Upper lobe of left lung (tissue), 6 donors: ENCODE data around the gene DPH7. TPM values are rescaled to one million over a fixed set of nuclear protein-coding genes. Genes with fewer than 3 reads are reported as not detected.
"Not testable (repeated sequence)": the region's sequence is repeated elsewhere in the genome, so short reads cannot be mapped to it uniquely, and the experiment has no call there.

Source experiments
- ATAC-seq, 2 donors: fragments of 200-7000 bp; cut with Tn5 transposase; one replicate each; pipeline ENCODE4 v1.9.1; 2022; ENCODE audit warnings: mild to moderate bottlenecking in 2 of 2, moderate library complexity in 2 of 2; ENCODE audit not compliant: low FRiP score in 2 of 2
- DNase-seq, 2 donors: peaks; one replicate each; pipeline ENCODE4 v3.0.0-alpha.2; 2019 to 2020
- H3K27ac ChIP-seq, 4 donors: fragments of 200-600 bp; sonication (generic); one replicate each; pipeline ENCODE4 v1.5.1; 2016 to 2019
- H3K27me3 ChIP-seq, 4 donors: fragments of 200-600 bp; sonication (generic); one replicate each; pipeline ENCODE4 v1.5.1; 2017 to 2019
- H3K36me3 ChIP-seq, 4 donors: fragments of 200-600 bp; sonication (generic); one replicate each; pipeline ENCODE4 v1.5.1; 2016 to 2019
- H3K4me1 ChIP-seq, 4 donors: fragments of 200-600 bp; sonication (generic); one replicate each; pipeline ENCODE4 v1.5.1; 2018 to 2019
- H3K4me3 ChIP-seq, 4 donors: fragments of 200-600 bp; sonication (generic); one replicate each; pipeline ENCODE4 v1.5.1; 2017 to 2019; ENCODE audit warnings: mild to moderate bottlenecking in 2 of 4, moderate library complexity in 1 of 4
- H3K9me3 ChIP-seq, 4 donors: fragments of 200-600 bp; sonication (generic); one replicate each; pipeline ENCODE4 v1.5.1; 2018 to 2019
- CTCF ChIP-seq, 6 experiments: fragments of 450-650 bp in 4 of 6; fragments of 200-600 bp in 2 of 6; sonication (generic) in 2 of 6; IDR thresholded peaks; one replicate each; pipeline ENCODE4 v1.5.1; 2016 to 2019; ENCODE audit warnings: antibody characterized with exemption in 6 of 6
- EP300 ChIP-seq, 4 donors: sonication (generic); formaldehyde crosslinking; IDR thresholded peaks; one replicate each; pipeline ENCODE4 v1.5.1; 2017; ENCODE audit warnings: antibody characterized with exemption in 4 of 4, control low read depth in 2 of 4
- POLR2A ChIP-seq, 4 donors: fragments of 450-650 bp; IDR thresholded peaks; one replicate each; pipeline ENCODE4 v1.5.1; 2016 to 2017; ENCODE audit warnings: antibody characterized with exemption in 4 of 4, mild to moderate bottlenecking in 2 of 4
- POLR2AphosphoS5 ChIP-seq, 2 donors: sonication (generic); formaldehyde crosslinking; IDR thresholded peaks; one replicate each; pipeline ENCODE4 v1.5.1; 2017; ENCODE audit warnings: antibody characterized with exemption in 2 of 2
- WGBS, 2 donors: methylation state at CpG; one replicate each; pipeline ENCODE4 v1.1.5; 2017 to 2018; 5-methylcytosine and 5-hydroxymethylcytosine counted together
- total RNA-seq, 6 donors: library from RNA; depleted of rRNA in 4 of 6; stranded (reverse); fragments of >200 nt in 4 of 6; gene quantifications; one replicate each; pipeline versions ENCODE4 v1.1.0 to v1.2.1, GENCODE V29; 2016 to 2021
- donor health status: DM: no; HTN: no; CAD: no; lungs with moderate emphysema.
- donor health status: DM: no; HTN: yes; CAD: no; lungs with severe emphysema.

DPH7 gene
- total RNA-seq, 6 donors from 2014 or later, result 25.5 to 115 (median 42.4) TPM

GRCh38 chr9:137515338-137515724 lies 63.4 kb downstream of the DPH7 start:
- no peaks in the 10 kb centered on the region for H3K27me3 ChIP-seq
- no peak overlapping the region for H3K27ac ChIP-seq
- WGBS, 2 donors, result 91 to 100% methylated on average over 1 to 21 of the region's 23 CpGs
- no peak overlapping the region for H3K4me3 ChIP-seq
- no peak for ATAC-seq
- no peak for DNase-seq
- H3K4me1 ChIP-seq, result no peaks in the 10 kb centered on the region
- no peaks in the 10 kb centered on the region for H3K36me3 ChIP-seq
- no peaks in the 10 kb centered on the region for H3K9me3 ChIP-seq
- TF ChIP-seq EP300 (IDR thresholded peaks at IDR 0.05), result no peak
- no peak for TF ChIP-seq CTCF (IDR thresholded peaks at IDR 0.05)
- TF ChIP-seq POLR2AphosphoS5 (IDR thresholded peaks at IDR 0.05), result no peak
- TF ChIP-seq POLR2A (IDR thresholded peaks at IDR 0.05), result no peak

GRCh38 chr9:137514691-137515337 lies 63.9 kb downstream of the DPH7 start:
- 92 to 94% methylated on average over 9 to 24 of the region's 30 CpGs for WGBS, 2 donors
- H3K27ac ChIP-seq, result no peak overlapping the region

GRCh38 chr9:137513801-137514570 lies 64.7 kb downstream of the DPH7 start:
- not testable (repeated sequence) for H3K4me3 ChIP-seq
- WGBS, 2 donors, result 81 to 87% methylated on average over 9 to 30 of the region's 42 CpGs

More at GRCh38 chr9:137514691-137515337, 63.9 kb downstream of the DPH7 start:
- Histone ChIP-seq H3K36me3 (no peaks in the 10 kb centered on the region), H3K27me3 (no peaks in the 10 kb centered on the region), H3K9me3 (no peaks in the 10 kb centered on the region), H3K4me3 (no peak overlapping the region), H3K4me1 (no peaks in the 10 kb centered on the region)
- peak in 1 of 2 donors; percentile 82 for DNase-seq
- TF ChIP-seq POLR2A (IDR thresholded peaks at IDR 0.05) (no peak), CTCF (IDR thresholded peaks at IDR 0.05) (no peak), EP300 (IDR thresholded peaks at IDR 0.05) (no peak), POLR2AphosphoS5 (IDR thresholded peaks at IDR 0.05) (no peak)
- peak in 1 of 2 donors; percentile 34 for ATAC-seq

GRCh38 chr9:137513136-137513535 lies 65.6 kb downstream of the DPH7 start:
- H3K4me3 ChIP-seq, ATAC-seq, H3K9me3 ChIP-seq, H3K27ac ChIP-seq, H3K4me1 ChIP-seq, H3K27me3 ChIP-seq, DNase-seq, H3K36me3 ChIP-seq: not testable (repeated sequence)
- WGBS, 2 donors, result 87 to 93% methylated on average over 5 of the region's 5 CpGs

More at GRCh38 chr9:137513801-137514570, 64.7 kb downstream of the DPH7 start:
- DNase-seq, H3K9me3 ChIP-seq, H3K27me3 ChIP-seq, ATAC-seq, H3K27ac ChIP-seq, H3K36me3 ChIP-seq, H3K4me1 ChIP-seq: not testable (repeated sequence)

- TF ChIP-seq CTCF (IDR thresholded peaks at IDR 0.05) (no peak), POLR2A (IDR thresholded peaks at IDR 0.05) (no peak), EP300 (IDR thresholded peaks at IDR 0.05) (no peak), POLR2AphosphoS5 (IDR thresholded peaks at IDR 0.05) (no peak)
- Histone ChIP-seq H3K4me1 (no peaks in the 10 kb centered on the region), H3K9me3 (no peaks in the 10 kb centered on the region), H3K27ac (no peak overlapping the region), H3K36me3 (no peaks in the 10 kb centered on the region), H3K4me3 (no peak overlapping the region), H3K27me3 (no peaks in the 10 kb centered on the region)
- ATAC-seq (no peak), DNase-seq (no peak)
- 86 to 92% methylated on average over 19 to 25 of the region's 25 CpGs for WGBS, 2 donors
Observed at GRCh38 chr9:137511758-137512463, 66.8 kb downstream of the DPH7 start.

GRCh38 chr9:137511126-137511525 lies 67.6 kb downstream of the DPH7 start:
- WGBS, 2 donors, result 97 to 100% methylated on average over 1 to 21 of the region's 22 CpGs
- not testable (repeated sequence) for H3K36me3 ChIP-seq, H3K4me1 ChIP-seq, H3K27me3 ChIP-seq, H3K4me3 ChIP-seq, ATAC-seq, H3K9me3 ChIP-seq, H3K27ac ChIP-seq, DNase-seq
